T1000 (cell line): Measurements from ENCODE around the gene APOD.
"Not testable (repeated sequence)": the region's sequence is repeated elsewhere in the genome, so short reads cannot be mapped to it uniquely, and the experiment has no call there.

ENCODE experiments used
- DNase-seq: peaks from one replicate; lab custom pipeline; 2025; ENCODE audit warnings: mixed read lengths; lab: John Stamatoyannopoulos, UW

APOD gene

DNA sequence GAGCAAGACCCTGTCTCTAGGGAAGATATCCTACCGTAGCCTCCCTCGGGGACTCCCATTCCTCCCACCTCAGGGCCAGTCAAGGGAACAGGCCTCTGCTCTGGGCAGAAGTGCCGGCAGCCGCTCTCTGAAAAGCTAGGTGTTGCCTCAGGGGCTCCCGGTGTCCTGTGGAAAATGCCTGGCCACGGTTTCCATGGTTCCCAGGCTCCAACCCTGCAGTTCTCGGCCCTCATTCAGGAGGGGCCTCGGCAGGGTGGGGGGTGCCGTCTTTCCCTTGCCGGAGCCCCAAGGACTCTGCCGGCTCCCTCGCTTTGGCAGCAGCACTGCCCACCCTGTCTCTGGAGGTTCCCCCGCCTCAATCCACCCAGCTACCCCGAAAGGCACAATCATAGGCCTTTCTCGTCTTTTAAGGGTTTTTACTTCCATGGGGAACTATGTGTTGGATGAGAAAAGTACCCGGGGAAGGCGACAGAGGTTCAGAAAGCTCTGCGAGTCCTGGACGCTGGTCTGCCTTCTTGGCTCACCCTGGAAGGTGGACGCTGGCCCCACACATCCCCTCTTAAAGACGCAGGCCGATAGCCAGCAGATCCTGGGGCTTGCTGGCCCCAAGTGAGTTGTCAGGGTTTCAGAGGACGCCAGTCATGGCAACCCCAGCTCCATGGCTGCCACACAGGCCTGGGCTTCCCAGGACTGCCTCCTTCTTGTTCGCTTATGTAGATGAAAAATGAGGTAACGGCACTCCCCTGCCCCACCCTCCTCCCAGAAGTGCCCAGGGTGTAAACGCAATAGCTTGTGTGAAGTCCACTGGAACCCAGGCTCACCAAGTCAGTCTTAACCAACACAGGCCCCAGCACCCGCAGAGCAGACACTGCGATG is 34.3 kb upstream of the APOD start:
- DNase-seq: not testable (repeated sequence)

DNA sequence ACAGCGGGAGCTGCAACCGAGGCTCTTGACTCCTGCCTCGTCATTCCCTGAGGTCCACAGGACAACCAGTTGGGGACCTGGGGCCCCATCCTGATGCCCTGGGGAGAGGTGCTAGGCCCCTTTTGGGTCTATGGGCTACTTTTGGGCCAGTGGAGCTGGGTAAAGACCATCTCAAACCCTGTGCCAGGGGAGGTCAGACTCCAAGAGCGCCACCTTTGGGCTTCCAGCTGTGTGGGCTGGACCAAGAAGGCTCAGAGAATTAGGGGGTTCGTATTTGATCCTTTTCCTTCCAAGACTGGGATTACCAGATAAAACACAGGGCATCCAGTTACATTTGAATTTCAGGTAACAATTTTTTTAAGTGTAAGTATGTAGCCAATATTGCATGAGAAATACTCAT is 33.4 kb upstream of the APOD start:
- DNase-seq: not testable (repeated sequence)

DNA sequence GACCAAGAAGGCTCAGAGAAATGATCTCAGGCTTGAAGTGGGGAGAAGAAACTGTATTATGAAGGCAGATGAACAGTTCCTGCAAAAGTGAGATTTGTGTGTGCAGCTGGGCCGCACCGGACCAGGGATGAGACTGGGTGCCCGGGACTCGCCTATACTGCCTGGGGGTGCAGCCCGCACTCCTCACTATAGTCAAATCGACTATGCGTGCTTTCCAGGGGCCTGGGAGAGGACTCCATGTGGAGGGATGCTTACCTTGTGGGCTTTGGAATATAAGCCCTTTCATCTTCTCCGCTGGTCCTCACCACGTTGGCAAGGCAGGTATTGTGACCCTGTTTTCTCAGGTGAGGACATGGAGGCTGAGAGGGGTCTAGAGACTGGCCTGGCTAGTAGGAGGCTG is 32.9 kb upstream of the APOD start:
- DNase-seq: no peak

DNA sequence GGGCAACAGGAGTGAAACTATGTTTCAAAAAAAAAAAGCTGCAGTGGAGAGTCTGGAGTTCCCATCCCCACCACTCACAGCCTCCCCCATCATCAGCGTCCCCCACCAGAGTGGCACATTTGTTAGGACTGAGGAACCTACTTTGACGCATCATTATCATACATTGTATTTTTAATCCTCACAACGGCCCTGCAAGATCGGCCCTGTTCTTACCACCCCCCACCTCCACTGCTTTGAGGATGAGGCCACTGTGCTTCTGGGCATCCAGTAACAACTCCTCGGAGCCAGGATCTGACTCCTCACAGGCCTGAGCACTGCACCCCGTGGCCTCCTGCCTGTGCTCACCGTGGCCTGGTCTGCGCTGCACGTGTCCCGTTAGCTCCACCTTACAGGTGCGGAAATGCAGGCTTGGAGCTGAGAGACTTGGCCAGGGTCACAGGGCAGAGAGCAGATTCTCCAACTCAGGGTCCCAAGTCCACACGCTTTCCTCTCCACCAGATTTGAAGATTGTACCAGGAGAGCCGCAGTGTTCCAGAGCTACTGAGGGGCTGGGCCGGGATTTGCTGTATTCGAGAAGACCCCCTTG is 32.3 kb upstream of the APOD start:
- not testable (repeated sequence) for DNase-seq

DNA sequence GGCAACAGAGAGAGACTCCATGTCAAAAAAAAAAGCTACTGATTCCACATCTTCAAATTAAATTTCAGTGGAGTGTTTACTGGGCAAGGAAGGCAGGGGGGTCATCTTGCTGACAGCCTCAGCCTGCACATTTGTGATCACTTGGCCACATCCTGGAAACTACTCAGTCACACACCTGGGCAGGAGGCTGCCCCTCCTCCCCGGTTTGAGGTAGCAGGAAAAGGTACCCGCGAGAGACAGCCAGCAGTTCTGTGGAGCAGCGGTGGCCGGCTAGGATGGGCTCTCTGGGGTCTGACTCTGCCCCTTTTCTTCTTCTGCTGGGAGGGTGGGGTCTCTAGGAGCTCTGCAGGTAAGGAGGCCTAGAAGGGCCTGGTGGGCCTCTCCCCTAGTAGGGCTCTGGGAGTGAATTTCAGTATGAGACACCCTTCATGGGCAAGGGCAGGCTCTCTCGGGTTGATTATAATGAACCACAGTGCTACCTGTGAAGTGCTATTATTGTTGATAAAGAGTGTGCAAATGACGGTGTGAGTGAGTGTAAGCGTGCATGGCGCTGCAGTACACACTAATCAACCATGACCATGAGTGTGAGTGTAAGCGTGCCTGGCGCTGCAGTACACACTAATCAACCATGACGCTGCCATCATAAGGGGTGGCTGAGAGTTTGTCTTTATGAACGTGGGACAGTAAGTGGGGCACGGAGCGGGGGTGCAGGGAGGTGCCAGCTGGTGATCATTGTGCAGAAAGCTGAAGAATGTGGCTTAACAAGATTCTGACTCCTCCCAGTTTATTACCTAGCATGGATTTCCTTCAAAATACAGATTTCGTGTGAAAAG is 31.1 kb upstream of the APOD start:
- not testable (repeated sequence) for DNase-seq

DNA sequence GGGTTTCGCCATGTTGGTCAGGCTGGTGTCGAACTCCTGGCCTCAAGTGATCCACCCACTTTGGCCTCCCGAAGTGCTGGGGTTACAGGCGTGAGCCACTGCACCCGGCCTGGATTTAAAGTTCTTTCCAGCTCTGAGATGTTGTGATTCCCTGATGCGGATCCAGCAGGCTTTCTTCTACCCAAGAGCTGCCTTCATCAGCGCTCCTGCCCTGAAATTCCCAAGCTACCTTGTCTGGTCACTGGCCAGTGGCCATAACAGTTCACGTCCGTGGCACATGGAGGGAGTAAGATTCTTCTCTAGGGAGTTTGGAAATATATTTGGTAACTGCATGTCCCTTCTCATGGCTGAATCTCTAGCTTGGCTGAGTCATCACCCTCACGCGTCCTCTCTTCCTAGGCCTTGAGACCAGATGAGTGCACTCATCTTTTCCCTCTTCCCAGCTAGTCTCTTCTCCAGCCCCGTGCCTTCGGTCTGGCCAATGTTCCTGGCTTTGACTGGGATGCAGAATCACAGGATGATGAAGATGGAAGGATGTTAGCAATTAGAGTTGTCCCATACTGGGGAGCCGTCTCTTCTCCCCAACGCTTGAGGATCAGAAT is 29.8 kb upstream of the APOD start:
- DNase-seq: no peak

DNA sequence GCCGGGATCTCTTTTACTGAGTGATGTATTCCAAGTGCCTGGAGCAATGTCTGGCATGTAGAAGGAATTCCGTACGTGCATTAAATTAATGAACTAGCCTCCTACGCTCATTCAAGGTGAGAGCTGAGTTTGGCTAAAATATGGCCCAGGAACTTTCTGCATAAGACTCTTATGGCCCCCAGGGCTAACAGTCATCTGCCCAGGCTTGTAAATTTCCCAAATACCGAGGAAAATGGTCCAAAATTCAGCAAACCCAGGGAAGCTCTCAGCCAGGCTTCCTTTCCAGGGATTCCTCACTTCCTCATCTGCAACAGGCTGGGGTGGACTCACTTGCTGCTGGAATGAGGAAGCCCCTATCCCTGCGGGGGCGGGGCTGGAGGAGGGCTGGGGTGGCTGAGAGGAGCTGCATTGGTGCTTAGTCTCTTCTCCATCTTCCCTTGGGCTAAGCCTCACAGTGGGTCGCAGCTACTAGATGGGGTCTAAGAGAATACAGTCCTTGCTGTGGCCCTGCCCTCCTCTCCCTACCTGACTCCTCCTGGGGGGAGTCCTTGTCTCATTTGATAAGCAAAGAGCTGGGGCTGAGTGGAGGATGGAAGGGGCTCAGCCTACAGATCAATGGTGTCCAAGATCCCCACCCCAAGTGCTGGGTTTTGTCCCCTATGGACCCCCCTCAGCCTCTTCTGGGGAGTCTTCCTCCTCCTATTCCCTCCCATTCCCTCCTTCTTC is 28.5 kb upstream of the APOD start:
- DNase-seq: no peak

DNA sequence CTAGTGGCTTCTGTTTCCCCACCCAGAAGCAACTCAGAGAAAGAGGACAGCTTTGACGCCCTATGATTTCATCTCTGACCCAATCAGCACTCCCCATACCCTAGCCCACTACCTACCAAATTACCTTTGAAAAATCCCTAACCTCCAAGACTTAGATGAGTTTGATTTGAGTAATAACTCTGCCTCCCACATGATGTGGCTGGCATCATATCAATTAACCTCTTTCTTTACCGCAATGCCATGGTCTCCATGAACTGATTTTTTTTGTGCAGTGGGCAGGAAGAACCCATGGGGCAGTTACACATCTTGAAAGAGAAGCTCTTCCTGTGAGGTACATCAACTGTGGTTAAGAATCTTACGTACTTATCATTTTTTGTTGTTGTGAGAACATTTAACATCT is 25.5 kb upstream of the APOD start:
- DNase-seq: no peak

DNA sequence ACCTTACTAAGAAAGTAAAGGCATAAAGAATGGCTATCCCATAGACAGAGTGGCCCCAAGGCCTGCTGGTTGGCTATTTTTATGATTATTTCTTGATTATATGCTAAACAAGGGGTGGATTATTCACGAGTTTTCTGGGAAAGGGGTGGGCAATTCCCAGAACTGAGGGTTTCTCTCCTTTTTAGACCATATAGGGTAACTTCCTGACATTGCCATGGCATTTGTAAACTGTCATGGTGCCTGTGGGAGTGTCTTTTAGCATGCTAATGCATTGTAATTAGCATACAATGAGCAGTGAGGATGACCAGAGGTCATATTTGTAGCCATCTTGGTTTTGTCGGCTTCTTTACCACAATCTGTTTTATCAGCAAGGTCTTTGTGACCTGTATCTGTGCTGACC is 18.0 kb upstream of the APOD start:
- not testable (repeated sequence) for DNase-seq

DNA sequence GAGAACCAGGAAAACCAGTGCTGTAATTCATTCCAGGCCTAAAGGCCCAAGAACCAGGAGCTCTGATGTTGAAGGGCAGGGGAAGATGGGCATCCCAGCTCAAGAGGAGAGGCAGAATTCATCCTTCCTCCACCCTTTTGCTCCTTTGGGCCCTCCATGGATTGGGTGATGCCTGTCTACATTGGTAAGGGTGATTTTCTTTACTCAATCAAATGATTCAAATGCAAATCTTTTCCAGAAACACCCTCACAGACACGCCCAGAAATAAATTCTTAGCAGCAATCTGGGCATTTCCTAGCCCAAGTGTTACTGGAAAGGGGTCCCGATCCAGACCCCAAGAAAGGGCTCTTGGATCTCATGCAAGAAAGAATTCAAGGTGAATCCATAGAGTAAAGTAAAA is 17.6 kb upstream of the APOD start:
- DNase-seq: no peak

DNA sequence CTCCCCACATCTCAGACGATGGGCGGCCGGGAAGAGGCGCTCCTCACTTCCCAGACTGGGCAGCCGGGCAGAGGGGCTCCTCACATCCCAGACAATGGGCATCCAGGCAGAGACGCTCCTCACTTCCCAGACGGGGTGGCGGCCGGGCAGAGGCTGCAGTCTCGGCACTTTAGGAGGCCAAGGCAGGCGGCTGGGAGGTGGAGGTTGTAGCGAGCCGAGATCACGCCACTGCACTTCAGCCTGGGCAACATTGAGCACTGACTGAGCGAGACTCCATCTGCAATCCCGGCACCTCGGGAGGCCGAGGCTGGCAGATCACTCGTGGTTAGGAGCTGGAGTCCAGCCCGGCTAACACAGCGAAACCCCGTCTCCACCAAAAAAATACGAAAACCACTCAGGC is 16.2 kb upstream of the APOD start:
- DNase-seq: not testable (repeated sequence)

DNA sequence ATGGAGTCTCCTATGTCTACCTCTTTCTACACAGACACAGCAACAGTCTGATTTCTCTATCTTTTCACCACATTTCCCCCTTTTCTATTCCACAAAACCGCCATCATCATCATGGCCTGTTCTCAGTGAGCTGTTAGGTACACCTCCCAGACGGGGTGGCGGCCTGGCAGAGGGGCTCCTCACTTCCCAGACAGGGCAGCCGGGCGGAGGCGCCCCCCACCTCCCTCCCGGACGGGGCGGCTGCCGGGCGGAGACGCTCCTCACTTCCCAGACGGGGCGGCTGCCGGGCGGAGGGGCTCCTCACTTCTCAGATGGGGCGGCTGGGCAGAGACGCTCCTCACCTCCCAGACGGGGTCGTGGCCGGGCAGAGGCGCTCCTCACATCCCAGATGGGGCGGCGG is 15.8 kb upstream of the APOD start:
- DNase-seq: not testable (repeated sequence)

DNA sequence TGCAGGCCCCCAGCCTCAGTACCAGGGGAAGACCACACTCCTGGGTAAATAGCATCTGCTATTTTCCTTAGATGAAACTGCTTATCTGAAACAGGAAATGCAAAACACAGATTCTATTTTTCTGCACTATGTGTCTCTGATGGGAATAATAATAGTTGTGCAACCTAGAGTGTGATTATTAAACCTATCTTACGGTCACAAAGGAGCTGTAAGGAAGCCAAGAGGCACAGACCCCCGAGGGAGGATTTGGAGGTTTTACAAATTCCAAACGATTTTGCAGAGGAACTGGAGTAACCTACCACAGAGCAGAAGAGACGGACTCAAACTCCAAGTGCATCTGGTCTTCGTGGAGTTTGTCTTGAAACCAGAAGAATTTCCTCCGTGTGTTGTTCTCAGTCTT is 14.1 kb upstream of the APOD start:
- no peak for DNase-seq

DNA sequence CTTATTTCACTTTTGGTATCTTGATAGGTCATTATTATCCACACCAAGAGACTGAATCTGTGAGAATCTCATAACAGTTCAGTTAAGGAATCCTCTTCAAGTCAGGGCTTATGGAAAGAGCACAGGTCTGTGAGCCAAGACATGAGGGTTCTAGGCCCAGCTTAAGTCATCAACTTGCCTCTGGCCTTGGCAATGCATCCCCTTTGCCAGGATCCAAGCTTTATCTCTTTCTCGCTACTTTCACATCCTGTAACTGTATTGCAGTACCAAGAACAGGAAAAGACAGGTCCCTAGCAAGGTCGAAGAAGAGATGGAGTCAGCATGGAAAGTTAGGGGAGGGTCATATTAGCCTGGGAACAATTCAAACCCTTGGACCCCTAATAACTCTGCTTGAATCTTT is 13.5 kb upstream of the APOD start:
- no peak for DNase-seq

DNA sequence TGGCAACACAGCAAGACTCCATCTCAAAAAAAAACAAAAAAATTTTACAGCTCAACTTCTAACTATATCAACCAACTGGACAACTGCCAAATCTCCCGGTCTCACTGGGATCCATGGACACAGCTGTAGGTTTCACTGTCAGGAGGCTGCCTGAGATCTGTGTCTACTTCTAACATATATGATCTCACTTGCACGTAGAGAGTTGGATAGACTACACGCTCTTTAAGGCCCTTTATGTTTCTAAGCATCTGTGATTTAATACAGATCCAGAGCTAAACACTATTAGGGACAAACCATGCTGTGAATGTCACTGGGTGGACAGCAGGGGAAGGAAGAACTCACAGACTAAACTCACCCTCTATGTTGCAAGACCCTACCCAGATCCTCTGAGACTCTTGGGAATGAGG is 13.0 kb upstream of the APOD start:
- no peak for DNase-seq

DNA sequence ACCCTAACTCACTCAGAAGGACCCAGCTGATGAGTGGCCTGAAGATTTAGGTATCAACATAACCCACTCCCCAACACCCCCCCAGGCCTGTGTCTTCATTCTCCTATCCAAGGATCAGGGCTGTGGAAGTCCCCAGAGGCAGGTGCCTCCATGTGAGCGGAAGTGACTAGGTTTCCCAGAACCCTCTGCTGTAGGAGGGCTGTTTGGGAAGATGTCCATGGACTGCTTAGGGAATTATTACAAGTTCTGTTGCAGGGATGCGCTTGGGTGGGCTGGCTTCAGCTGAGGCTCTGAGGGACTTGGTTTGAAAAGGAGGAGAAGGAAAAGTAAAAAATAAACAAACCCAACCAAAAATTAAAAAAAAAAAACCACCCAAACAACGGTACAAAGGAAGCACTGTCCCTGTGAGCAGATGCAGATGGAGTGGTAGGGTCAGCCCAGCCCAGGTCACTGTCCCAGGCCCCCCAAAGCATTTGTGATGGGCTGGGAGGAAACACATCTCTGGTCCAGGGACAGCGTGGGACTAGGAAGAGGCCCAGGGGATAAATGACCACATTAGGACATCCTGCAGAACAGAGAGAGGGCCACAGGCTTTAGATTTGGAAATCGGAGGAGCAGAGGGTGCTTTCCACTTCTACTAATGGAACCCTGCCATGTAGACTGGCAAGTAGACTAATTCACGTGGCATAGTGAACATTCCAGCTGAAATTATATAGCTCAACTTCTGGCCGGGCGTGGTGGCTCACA is 12.2 kb upstream of the APOD start:
- no peak for DNase-seq

DNA sequence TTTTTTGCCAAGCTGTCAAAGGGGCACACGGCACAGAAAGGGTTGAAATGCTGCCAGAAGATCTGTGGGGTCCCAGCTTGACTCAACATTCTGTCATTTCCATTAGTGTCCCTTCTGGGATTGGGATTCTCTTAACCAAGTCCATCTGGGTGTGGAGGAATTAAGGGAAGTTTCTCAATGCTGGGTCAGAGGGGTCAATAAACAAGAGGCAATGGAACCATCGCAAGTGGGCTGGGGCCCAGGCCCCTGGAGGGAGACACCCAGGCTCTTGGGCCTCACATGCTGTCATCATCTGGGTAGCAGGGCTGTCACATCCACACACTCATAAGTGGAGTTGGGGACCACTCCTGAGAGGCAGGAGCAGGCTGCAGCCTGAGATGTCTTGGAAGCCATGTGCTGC is 8.1 kb upstream of the APOD start:
- DNase-seq: no peak

DNA sequence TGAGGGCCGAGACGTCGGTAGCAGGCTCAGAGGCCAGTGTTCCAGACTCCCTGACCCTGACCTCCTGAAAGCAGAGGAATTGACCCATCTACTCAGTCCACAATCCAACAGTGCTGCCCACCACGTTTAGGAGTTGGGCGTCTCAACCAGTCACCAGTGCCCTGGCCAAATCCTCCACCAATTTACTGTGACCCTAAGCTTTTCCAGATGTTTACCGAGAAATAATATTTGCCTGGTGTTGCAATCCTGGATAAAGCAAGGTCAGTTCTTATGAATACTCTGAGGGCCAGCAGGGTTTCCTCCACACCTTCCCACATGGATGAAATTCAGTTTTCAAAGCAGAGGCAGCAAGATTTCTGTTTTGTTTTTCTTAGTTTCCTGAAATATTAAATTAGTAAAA is 7.5 kb upstream of the APOD start:
- no peak for DNase-seq

DNA sequence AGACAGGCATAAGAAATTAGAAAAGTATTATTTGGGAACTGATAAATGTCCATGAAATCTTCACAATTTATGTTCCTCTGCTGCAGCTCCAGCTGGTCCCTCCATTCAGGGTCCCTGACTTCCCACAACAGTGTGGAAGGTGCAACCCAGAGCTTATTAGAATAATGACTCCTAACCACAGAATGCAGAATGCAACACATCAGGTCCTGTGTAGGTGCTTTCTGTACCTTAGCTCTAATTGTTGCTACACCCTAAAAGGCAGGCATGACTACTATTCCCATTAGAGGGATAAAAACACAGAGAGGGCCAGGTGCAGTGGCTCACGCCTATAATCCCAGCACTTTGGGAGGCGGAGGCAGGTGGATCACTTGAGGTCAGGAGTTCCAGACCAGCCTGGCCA is 6.6 kb upstream of the APOD start:
- not testable (repeated sequence) for DNase-seq

DNA sequence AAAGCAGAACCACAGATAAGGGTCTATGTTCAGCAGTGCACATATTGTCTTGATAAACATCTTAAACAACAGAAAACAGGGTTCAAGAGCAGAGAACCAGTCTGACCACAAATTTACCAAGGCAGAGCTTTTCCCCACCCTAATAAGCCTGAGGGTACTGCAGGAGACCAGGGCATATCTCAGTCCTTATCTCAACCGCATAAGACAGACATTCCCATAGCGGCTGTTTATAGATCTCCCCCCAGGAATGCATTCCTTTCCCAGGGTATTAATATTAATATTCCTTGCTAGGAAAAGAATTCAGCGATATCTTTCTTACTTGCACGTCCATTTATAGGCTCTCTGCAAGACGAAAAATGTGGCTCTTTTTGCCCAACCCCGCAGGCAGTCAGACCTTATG is 6.1 kb upstream of the APOD start:
- not testable (repeated sequence) for DNase-seq

DNA sequence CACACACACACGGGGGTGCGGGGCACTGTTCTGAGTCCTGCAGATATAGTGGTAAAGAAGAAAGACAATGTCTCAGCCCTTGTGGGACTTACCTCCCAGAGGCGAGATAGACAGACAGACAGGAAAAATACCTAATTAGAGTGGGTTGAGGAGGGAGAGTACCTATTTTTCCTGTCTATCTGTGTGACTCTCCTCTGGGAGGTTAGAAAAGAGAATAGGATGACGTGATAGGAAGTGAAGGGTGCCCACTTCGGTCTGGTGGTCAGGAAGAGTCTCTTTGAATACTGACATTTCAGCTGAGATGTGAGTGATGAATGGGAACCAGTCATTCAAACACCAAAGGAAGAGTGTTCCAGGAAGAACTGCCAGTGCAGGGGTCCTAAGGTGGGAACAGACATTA is 4.1 kb upstream of the APOD start:
- DNase-seq: no peak
